HL-60 (cell line): ENCODE data around the gene GADD45GIP1.
A peak's percentile ranks its signal among the peaks of the same experiment; 100 is the strongest.

Experiments used
- GABPA ChIP-seq: IDR thresholded peaks from 2 replicates; pipeline ENCODE4 v1.6.1; 2012; ENCODE audit warnings: low read depth
- TF ChIP-seq, protein P1 (sequence below): IDR thresholded peaks from one replicate; pipeline ENCODE4 v1.5.1; 2011; ENCODE audit warnings: low read length, control low read depth, inconsistent platforms; ENCODE audit not compliant: insufficient read depth
- TF ChIP-seq, protein P2 (sequence below): IDR thresholded peaks from 2 replicates; pipeline ENCODE4 v1.6.1; 2012; ENCODE audit warnings: low read depth; ENCODE audit not compliant: insufficient replicate concordance

DNA sequence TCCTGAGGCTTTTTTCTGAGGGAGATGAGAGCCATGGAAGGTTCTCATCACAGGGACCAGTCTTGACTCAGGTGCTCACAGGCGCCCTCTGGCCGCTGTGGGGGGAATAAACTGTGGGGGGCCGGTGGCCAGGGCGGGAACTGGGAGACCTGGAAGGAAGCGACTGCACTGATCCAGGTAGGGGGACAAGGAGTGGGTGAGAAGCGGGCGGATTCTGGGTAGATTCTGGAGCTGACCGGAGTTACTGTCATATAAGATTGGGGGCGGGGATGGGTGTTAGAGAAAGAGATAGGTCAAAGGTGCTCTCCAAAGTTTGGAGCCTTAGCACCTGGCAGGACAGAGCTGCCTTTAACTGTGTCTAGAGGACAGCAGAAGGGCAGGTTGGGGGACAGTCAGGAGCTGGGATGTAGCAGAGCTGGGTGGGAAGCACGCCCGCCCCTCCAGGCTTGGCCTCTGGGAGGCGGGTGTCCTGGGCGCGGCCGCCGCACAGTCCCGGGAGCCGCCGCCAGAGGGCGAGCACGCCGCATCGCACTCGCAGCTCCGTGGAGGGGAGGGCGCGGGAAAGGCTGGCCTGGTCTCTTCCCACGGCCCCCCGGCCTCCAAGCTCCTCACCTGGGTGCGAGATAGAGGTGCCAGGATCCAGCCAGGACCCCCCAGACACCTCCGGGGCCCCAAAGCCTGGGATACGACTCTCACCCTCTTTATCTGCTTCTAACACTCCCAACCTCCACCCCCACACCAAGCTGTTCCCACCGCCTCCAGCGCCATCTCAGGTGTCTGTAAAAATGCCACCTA lies 8.2 kb upstream of the GADD45GIP1 start:
- TF ChIP-seq, protein P1, sequence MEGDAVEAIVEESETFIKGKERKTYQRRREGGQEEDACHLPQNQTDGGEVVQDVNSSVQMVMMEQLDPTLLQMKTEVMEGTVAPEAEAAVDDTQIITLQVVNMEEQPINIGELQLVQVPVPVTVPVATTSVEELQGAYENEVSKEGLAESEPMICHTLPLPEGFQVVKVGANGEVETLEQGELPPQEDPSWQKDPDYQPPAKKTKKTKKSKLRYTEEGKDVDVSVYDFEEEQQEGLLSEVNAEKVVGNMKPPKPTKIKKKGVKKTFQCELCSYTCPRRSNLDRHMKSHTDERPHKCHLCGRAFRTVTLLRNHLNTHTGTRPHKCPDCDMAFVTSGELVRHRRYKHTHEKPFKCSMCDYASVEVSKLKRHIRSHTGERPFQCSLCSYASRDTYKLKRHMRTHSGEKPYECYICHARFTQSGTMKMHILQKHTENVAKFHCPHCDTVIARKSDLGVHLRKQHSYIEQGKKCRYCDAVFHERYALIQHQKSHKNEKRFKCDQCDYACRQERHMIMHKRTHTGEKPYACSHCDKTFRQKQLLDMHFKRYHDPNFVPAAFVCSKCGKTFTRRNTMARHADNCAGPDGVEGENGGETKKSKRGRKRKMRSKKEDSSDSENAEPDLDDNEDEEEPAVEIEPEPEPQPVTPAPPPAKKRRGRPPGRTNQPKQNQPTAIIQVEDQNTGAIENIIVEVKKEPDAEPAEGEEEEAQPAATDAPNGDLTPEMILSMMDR = peak; percentile 77
- TF ChIP-seq, protein P2, sequence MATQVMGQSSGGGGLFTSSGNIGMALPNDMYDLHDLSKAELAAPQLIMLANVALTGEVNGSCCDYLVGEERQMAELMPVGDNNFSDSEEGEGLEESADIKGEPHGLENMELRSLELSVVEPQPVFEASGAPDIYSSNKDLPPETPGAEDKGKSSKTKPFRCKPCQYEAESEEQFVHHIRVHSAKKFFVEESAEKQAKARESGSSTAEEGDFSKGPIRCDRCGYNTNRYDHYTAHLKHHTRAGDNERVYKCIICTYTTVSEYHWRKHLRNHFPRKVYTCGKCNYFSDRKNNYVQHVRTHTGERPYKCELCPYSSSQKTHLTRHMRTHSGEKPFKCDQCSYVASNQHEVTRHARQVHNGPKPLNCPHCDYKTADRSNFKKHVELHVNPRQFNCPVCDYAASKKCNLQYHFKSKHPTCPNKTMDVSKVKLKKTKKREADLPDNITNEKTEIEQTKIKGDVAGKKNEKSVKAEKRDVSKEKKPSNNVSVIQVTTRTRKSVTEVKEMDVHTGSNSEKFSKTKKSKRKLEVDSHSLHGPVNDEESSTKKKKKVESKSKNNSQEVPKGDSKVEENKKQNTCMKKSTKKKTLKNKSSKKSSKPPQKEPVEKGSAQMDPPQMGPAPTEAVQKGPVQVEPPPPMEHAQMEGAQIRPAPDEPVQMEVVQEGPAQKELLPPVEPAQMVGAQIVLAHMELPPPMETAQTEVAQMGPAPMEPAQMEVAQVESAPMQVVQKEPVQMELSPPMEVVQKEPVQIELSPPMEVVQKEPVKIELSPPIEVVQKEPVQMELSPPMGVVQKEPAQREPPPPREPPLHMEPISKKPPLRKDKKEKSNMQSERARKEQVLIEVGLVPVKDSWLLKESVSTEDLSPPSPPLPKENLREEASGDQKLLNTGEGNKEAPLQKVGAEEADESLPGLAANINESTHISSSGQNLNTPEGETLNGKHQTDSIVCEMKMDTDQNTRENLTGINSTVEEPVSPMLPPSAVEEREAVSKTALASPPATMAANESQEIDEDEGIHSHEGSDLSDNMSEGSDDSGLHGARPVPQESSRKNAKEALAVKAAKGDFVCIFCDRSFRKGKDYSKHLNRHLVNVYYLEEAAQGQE = no peak
- no peak for TF ChIP-seq GABPA
